Smooth muscle cell (in vitro differentiated cells): Measurements from ENCODE around the gene DENND1A. TPM values are rescaled to one million over a fixed set of nuclear protein-coding genes. Genes with fewer than 3 reads are reported as not detected.

Experiments used
- DNase-seq: peaks from one replicate; lab custom pipeline; 2025; ENCODE audit not compliant: unreplicated experiment; lab: John Stamatoyannopoulos, UW
- H2AFZ ChIP-seq: fragments of 200-600 bp; sonication (generic); 2 replicates; pipeline ENCODE4 v1.6.0; 2016; ENCODE audit warnings: antibody characterized with exemption, low read depth, mild to moderate bottlenecking
- H3F3A ChIP-seq: fragments of 200-600 bp; sonication (generic); 2 replicates; pipeline ENCODE4 v1.6.0; 2017; ENCODE audit warnings: antibody characterized with exemption, low read depth
- H3K27ac ChIP-seq: fragments of 200-600 bp; sonication (generic); 2 replicates; pipeline ENCODE4 v1.5.1; 2016; ENCODE audit warnings: low read depth, mild to moderate bottlenecking
- H3K27me3 ChIP-seq: fragments of 200-600 bp; sonication (generic); 2 replicates; pipeline ENCODE4 v1.6.1; 2016; ENCODE audit warnings: low read depth, mild to moderate bottlenecking
- H3K36me3 ChIP-seq: fragments of 200-600 bp; sonication (generic); 2 replicates; pipeline ENCODE4 v1.5.1; 2016; ENCODE audit warnings: low read depth
- H3K4me1 ChIP-seq: fragments of 200-600 bp; sonication (generic); 2 replicates; pipeline ENCODE4 v1.5.1; 2016; ENCODE audit warnings: low read depth
- H3K4me2 ChIP-seq: fragments of 200-600 bp; sonication (generic); 2 replicates; pipeline ENCODE4 v1.6.0; 2016; ENCODE audit warnings: mild to moderate bottlenecking
- H3K4me3 ChIP-seq: fragments of 200-600 bp; sonication (generic); 2 replicates; pipeline ENCODE4 v1.5.1; 2016; ENCODE audit warnings: mild to moderate bottlenecking
- H3K79me2 ChIP-seq: fragments of 200-600 bp; sonication (generic); 2 replicates; pipeline ENCODE4 v1.6.0; 2016; ENCODE audit warnings: low read depth, mild to moderate bottlenecking
- H3K9ac ChIP-seq: fragments of 200-600 bp; sonication (generic); 2 replicates; pipeline ENCODE4 v1.6.0; 2016; ENCODE audit warnings: low read depth
- H3K9me3 ChIP-seq: fragments of 200-600 bp; sonication (generic); replicated peaks from 2 replicates; pipeline ENCODE4 v1.5.1; 2016; ENCODE audit warnings: low read depth
- H4K20me1 ChIP-seq: fragments of 200-600 bp; sonication (generic); 2 replicates; pipeline ENCODE4 v1.6.0; 2016; ENCODE audit warnings: low read depth
- CTCF ChIP-seq: fragments of 200-600 bp; sonication (generic); IDR thresholded peaks from 2 replicates; pipeline ENCODE4 v1.5.1; 2017; ENCODE audit warnings: borderline replicate concordance, mild to moderate bottlenecking, antibody characterized with exemption; ENCODE audit not compliant: insufficient read depth, poor library complexity, severe bottlenecking
- WGBS: methylation state at CpG from one replicate; pipeline ENCODE4 v1.1.7; 2016; ENCODE audit warnings: low lambda C conversion rate; 5-methylcytosine and 5-hydroxymethylcytosine counted together
- polyA plus RNA-seq: library from polyadenylated mRNA; unstranded; fragments of >200 nt; fragmentation: Nextera tagmentation; extraction: Ambion mirVana; gene quantifications from 2 replicates; pipeline ENCODE4 v1.2.1, GENCODE V29; 2016
- total RNA-seq: library from RNA; depleted of rRNA; stranded (reverse); fragments of >200 nt; gene quantifications from 2 replicates; pipeline ENCODE4 v1.2.3, GENCODE V29; 2014

Gene DENND1A
- total and polyA plus RNA-seq, 2 experiments from 2014 or later = 8.1 to 20.2 TPM

DNA sequence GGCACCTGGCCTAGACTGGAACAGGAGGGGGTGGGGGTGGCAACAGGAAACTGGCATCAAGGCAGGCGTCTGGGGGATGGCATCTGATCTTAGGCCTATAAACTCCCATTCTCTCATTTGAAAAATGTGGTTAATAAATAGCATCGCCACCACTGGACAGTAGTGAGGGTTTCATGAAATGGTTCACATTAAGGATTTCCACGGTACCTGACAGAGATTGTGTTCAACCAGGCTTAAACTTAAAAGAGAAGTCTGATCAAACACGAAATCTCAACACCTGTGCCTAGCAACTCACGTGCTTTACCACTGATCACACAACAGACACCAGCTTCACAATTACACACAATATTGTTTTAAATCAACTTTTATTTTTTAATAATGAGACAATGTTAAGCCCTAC is 3.0 kb downstream of the DENND1A start:
- H3K4me2 ChIP-seq = no peak overlapping the region
- TF ChIP-seq CTCF = no peak
- no peaks in the 10 kb centered on the region for H3K36me3 ChIP-seq
- H3K4me1 ChIP-seq = peaks cover 22% of the 10 kb centered on the region
- peaks cover 48% of the 10 kb centered on the region for H4K20me1 ChIP-seq
- no peak overlapping the region for H3K27ac ChIP-seq
- no peak for DNase-seq
- 94% methylated on average over 5 of the region's 5 CpGs for WGBS
- no peak overlapping the region for H3K9ac ChIP-seq
- H3K27me3 ChIP-seq = no peaks in the 10 kb centered on the region
- H3K79me2 ChIP-seq = peaks cover 13% of the 10 kb centered on the region
- H2AFZ ChIP-seq = no peak overlapping the region
- H3F3A ChIP-seq = peaks cover 18% of the 10 kb centered on the region
- H3K9me3 ChIP-seq = no peaks in the 10 kb centered on the region
- no peak overlapping the region for H3K4me3 ChIP-seq

DNA sequence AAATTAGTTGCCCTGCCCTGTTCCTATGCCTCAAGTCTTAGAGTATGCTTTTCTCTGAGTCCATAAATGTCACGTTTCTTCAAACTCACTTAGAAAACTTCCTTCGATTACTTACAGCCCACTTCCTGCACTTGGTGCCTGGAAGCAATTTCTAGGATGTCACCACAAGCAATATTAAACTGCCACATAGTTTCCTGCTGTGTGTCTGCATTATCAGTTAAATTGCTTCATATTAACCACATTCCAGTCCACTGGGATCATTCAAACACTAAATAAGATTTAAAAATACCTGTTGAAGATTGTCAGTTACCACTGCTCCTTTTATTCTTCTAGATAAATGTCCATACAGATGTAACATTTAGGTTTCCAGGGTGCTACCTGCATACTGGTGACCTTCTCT is 4.1 kb downstream of the DENND1A start:
- Histone ChIP-seq H3K4me1 (peaks cover 17% of the 10 kb centered on the region), H3K79me2 (peaks cover 13% of the 10 kb centered on the region), H3K9me3 (no peaks in the 10 kb centered on the region), H4K20me1 (peaks cover 59% of the 10 kb centered on the region), H2AFZ (no peak overlapping the region), H3K4me2 (peak overlapping the region; percentile 1), H3K27ac (peak overlapping the region; percentile 6), H3F3A (peaks cover 10% of the 10 kb centered on the region), H3K27me3 (no peaks in the 10 kb centered on the region), H3K4me3 (no peak overlapping the region), H3K36me3 (no peaks in the 10 kb centered on the region), H3K9ac (no peak overlapping the region)
- no peak for TF ChIP-seq CTCF
- DNase-seq = no peak
- 24% methylated on average over 2 of the region's 2 CpGs for WGBS

DNA sequence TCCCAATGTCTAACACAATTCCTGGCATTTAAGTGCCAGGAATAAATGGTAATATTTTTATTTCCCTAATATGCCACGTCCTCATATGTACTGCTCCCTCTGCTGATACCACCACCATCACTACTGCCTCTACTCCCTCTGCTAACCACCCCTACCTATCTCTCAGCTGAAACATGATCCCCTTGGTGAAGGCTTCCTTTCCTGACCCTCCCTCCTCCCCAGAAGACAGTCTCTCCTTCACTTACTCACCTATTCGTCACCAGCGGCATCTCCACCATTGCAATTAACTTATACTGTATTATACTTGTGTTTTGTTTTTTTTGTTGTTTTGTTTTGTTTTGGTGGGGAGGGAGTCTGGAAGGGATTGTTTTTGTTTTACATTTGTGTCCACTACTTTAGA is 4.8 kb downstream of the DENND1A start:
- H2AFZ ChIP-seq = no peak overlapping the region
- no peak overlapping the region for H3K9ac ChIP-seq
- peaks cover 11% of the 10 kb centered on the region for H3K4me1 ChIP-seq
- no peak for DNase-seq
- H3K36me3 ChIP-seq = no peaks in the 10 kb centered on the region
- H3K4me3 ChIP-seq = no peak overlapping the region
- H3K9me3 ChIP-seq = no peaks in the 10 kb centered on the region
- H3K27me3 ChIP-seq = no peaks in the 10 kb centered on the region
- H4K20me1 ChIP-seq = peaks cover 62% of the 10 kb centered on the region
- no peak for TF ChIP-seq CTCF
- WGBS = 74% methylated on average over 3 of the region's 3 CpGs
- peak overlapping the region; percentile 6 for H3K27ac ChIP-seq
- H3F3A ChIP-seq = peaks cover 9% of the 10 kb centered on the region
- H3K79me2 ChIP-seq = peaks cover 13% of the 10 kb centered on the region
- H3K4me2 ChIP-seq = no peak overlapping the region

DNA sequence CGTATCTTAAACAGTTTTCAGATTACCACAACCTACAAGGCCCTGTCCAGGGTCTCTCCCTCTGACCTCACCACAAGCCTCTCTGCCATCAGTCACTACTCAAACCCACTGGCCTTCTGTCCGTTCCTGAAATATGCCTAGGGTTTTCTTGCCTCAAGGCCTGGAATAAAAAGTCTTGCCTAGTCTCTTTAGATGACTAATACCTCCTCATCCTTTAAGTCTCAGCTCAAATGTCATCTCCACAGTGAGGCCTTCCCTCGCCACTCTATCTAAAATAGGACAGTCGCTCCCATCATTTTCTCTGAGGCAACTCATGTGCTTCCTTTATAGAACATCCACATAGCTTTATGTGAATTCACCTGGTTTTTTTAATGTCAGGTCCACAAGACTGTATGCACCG is 5.2 kb downstream of the DENND1A start:
- H3K9me3 ChIP-seq = no peaks in the 10 kb centered on the region
- WGBS = 65% methylated on average over 5 of the region's 5 CpGs
- H3K36me3 ChIP-seq = no peaks in the 10 kb centered on the region
- no peaks in the 10 kb centered on the region for H3K27me3 ChIP-seq
- H3K9ac ChIP-seq = no peak overlapping the region
- no peak overlapping the region for H2AFZ ChIP-seq
- H3K79me2 ChIP-seq = peaks cover 13% of the 10 kb centered on the region
- H3K4me1 ChIP-seq = peaks cover 11% of the 10 kb centered on the region
- no peak for DNase-seq
- no peak overlapping the region for H3K27ac ChIP-seq
- no peak for TF ChIP-seq CTCF
- H3F3A ChIP-seq = peaks cover 9% of the 10 kb centered on the region
- no peak overlapping the region for H3K4me2 ChIP-seq
- H3K4me3 ChIP-seq = no peak overlapping the region
- H4K20me1 ChIP-seq = peaks cover 62% of the 10 kb centered on the region
